ENCODE data around the gene MAT1A. TPM values are rescaled to one million over a fixed set of nuclear protein-coding genes. Genes with fewer than 3 reads are reported as not detected.

The MAT1A gene
- total and polyA plus RNA-seq, 2 donors from 2014 or later = 1.1 to 2.9 TPM

DNA sequence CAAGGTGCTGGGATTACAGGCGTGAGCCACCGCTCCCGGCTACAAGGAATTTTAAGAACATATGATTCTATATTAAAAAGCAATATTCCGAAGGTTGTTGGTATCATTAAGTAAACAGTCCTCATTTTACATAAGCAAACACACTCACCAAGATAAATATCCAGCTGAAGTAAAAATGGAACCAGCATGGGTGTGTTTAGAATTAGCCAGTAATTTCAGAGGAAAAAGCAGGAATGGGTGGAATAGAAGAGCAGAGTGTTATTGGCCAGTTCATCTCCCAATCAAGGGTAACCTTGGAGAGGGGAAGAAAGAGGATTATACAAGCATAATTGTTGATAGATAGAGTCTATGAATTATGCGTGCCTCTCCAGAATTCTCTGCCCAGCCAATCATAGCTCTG, 31.7 kb upstream of the MAT1A start:
- Histone ChIP-seq H3K4me1 (ENCODE audit: control insufficient read depth in 2 of 3, insufficient read depth in 2 of 3, low read depth in 1 of 3, low read length in 3 of 3) (no peaks in the 10 kb centered on the region), H3K4me3 (ENCODE audit: low read length in 3 of 3) (no peak overlapping the region), H3K27me3 (ENCODE audit: control insufficient read depth, insufficient read depth, low read length) (no peaks in the 10 kb centered on the region), H3K9me3 (ENCODE audit: control insufficient read depth in 2 of 3, insufficient read depth in 1 of 3, low read length in 3 of 3) (no peaks in the 10 kb centered on the region), H3K9ac (ENCODE audit: low read length in 3 of 3) (no peak overlapping the region), H3K36me3 (ENCODE audit: control insufficient read depth in 2 of 3, insufficient read depth in 3 of 3, low read length in 3 of 3) (no peaks in the 10 kb centered on the region), H3K27ac (ENCODE audit: low read depth in 2 of 2, low read length in 2 of 2) (no peak overlapping the region)
- no peak for FAIRE-seq
- no peak for DNase-seq
- intact Hi-C loops (cut with DNase I) = no loop called here
- TF ChIP-seq, protein P1, sequence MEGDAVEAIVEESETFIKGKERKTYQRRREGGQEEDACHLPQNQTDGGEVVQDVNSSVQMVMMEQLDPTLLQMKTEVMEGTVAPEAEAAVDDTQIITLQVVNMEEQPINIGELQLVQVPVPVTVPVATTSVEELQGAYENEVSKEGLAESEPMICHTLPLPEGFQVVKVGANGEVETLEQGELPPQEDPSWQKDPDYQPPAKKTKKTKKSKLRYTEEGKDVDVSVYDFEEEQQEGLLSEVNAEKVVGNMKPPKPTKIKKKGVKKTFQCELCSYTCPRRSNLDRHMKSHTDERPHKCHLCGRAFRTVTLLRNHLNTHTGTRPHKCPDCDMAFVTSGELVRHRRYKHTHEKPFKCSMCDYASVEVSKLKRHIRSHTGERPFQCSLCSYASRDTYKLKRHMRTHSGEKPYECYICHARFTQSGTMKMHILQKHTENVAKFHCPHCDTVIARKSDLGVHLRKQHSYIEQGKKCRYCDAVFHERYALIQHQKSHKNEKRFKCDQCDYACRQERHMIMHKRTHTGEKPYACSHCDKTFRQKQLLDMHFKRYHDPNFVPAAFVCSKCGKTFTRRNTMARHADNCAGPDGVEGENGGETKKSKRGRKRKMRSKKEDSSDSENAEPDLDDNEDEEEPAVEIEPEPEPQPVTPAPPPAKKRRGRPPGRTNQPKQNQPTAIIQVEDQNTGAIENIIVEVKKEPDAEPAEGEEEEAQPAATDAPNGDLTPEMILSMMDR (IDR thresholded peaks at IDR 0.05; ENCODE audit: borderline replicate concordance, extremely low read depth, insufficient read depth) = no peak

- DNase-seq (peak in 2 of 5 donors; percentile 33 to 34), FAIRE-seq (no peak)
- Histone ChIP-seq H3K27me3 (ENCODE audit: control insufficient read depth, insufficient read depth, low read length) (no peaks in the 10 kb centered on the region), H3K4me3 (ENCODE audit: low read length in 3 of 3) (no peak overlapping the region), H3K9ac (ENCODE audit: low read length in 3 of 3) (no peak overlapping the region), H3K27ac (ENCODE audit: low read depth in 2 of 2, low read length in 2 of 2) (no peak overlapping the region), H3K36me3 (ENCODE audit: control insufficient read depth in 2 of 3, insufficient read depth in 3 of 3, low read length in 3 of 3) (no peaks in the 10 kb centered on the region), H3K4me1 (ENCODE audit: control insufficient read depth in 2 of 3, insufficient read depth in 2 of 3, low read depth in 1 of 3, low read length in 3 of 3) (no peaks in the 10 kb centered on the region), H3K9me3 (ENCODE audit: control insufficient read depth in 2 of 3, insufficient read depth in 1 of 3, low read length in 3 of 3) (no peaks in the 10 kb centered on the region)
- TF ChIP-seq, protein P1 (IDR thresholded peaks at IDR 0.05; ENCODE audit: borderline replicate concordance, extremely low read depth, insufficient read depth) = no peak
- intact Hi-C loops (cut with DNase I) = no loop called here
Measured at GRCh38 chr10:80320377-80320776, 30.9 kb upstream of the MAT1A start.

DNA sequence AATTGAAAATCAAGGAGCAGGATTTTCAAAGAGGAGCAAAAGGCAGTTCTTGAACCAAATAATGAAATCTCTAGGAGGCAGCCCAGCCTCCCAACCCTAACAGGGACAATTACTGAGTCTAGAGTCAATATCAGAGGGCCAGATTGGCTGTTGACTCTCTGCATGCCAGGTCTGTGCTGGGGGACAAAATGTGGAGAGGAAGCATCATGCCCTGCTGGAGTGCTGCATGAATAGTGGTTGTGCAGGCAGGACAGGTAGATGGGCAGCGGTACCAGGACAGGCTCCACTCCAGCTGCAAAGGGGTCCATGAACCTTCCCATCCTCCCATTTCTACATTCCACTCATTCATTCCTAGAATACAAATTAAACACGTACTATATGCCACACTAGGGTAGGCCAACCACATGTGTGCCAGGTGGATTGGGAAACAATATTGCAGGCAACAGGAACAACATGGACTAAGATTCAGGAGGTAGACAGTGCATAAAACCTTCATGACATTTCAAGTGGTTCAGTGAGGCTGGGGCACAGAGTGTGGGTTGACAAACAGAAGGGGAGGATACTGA, 30.4 kb upstream of the MAT1A start:
- H3K9ac ChIP-seq (ENCODE audit: low read length in 3 of 3) = no peak overlapping the region
- H3K4me1 ChIP-seq (ENCODE audit: control insufficient read depth in 2 of 3, insufficient read depth in 2 of 3, low read depth in 1 of 3, low read length in 3 of 3) = no peaks in the 10 kb centered on the region
- FAIRE-seq = no peak
- no peaks in the 10 kb centered on the region for H3K36me3 ChIP-seq (ENCODE audit: control insufficient read depth in 2 of 3, insufficient read depth in 3 of 3, low read length in 3 of 3)
- no peaks in the 10 kb centered on the region for H3K27me3 ChIP-seq (ENCODE audit: control insufficient read depth, insufficient read depth, low read length)
- H3K4me3 ChIP-seq (ENCODE audit: low read length in 3 of 3) = no peak overlapping the region
- TF ChIP-seq, protein P1 (IDR thresholded peaks at IDR 0.05; ENCODE audit: borderline replicate concordance, extremely low read depth, insufficient read depth) = no peak
- H3K27ac ChIP-seq (ENCODE audit: low read depth in 2 of 2, low read length in 2 of 2) = no peak overlapping the region
- no peaks in the 10 kb centered on the region for H3K9me3 ChIP-seq (ENCODE audit: control insufficient read depth in 2 of 3, insufficient read depth in 1 of 3, low read length in 3 of 3)
- DNase-seq = no peak
- intact Hi-C loops (cut with DNase I) = no loop called here

DNA sequence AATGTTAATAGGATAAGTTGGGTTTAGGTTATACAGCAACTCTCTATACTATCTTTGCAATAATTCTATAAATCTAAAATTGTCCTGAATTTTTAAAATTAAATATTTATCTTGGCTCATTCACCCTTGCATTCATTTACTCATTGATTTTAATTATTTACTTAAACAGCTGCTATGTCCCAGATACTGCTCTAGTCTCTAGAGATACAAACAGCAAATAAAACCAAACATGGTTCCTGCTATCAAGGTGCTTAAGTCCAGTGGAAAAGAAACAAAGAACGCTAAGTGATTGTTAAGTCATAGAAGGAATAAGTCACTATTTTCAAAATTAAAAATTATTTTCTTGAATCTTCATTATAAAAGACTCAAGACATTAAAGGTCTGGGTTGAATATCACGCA, 29.9 kb upstream of the MAT1A start:
- TF ChIP-seq, protein P1 (IDR thresholded peaks at IDR 0.05; ENCODE audit: borderline replicate concordance, extremely low read depth, insufficient read depth) = no peak
- no peak overlapping the region for H3K27ac ChIP-seq (ENCODE audit: low read depth in 2 of 2, low read length in 2 of 2)
- peak; percentile 61 for FAIRE-seq

More for the DNA sequence above, 29.9 kb upstream of the MAT1A start:
- H3K4me3 ChIP-seq (ENCODE audit: low read length in 3 of 3) = no peak overlapping the region
- intact Hi-C loops (cut with DNase I) = no loop called here
- H3K9me3 ChIP-seq (ENCODE audit: control insufficient read depth in 2 of 3, insufficient read depth in 1 of 3, low read length in 3 of 3) = no peaks in the 10 kb centered on the region
- no peak for DNase-seq
- no peaks in the 10 kb centered on the region for H3K4me1 ChIP-seq (ENCODE audit: control insufficient read depth in 2 of 3, insufficient read depth in 2 of 3, low read depth in 1 of 3, low read length in 3 of 3)
- H3K9ac ChIP-seq (ENCODE audit: low read length in 3 of 3) = no peak overlapping the region
- no peaks in the 10 kb centered on the region for H3K27me3 ChIP-seq (ENCODE audit: control insufficient read depth, insufficient read depth, low read length)
- no peaks in the 10 kb centered on the region for H3K36me3 ChIP-seq (ENCODE audit: control insufficient read depth in 2 of 3, insufficient read depth in 3 of 3, low read length in 3 of 3)

Data from kidney (tissue), 14 donors.